MM.1S (cell line): ENCODE data around the gene SEPTIN1.

Experiments used
- DNase-seq: peaks from one replicate; pipeline ENCODE4 v3.0.0-alpha.2; 2015
- H2AFZ ChIP-seq: fragments of 300-600 bp; sonication (generic); 2 replicates; pipeline ENCODE4 v1.6.0; 2016; ENCODE audit warnings: antibody characterized with exemption, low read length
- H3F3A ChIP-seq: fragments of 300-600 bp; sonication (generic); 2 replicates; pipeline ENCODE4 v1.6.1; 2016; ENCODE audit warnings: mild to moderate bottlenecking, antibody characterized with exemption, low read length, moderate library complexity, mixed read lengths; ENCODE audit not compliant: insufficient read depth
- H3K27ac ChIP-seq: fragments of 300-600 bp; sonication (generic); 2 replicates; pipeline ENCODE4 v1.5.1; 2016; ENCODE audit warnings: mild to moderate bottlenecking, low read length
- H3K27me3 ChIP-seq: fragments of 300-600 bp; sonication (generic); replicated peaks from 2 replicates; pipeline ENCODE4 v1.6.0; 2016; ENCODE audit warnings: low read length; ENCODE audit not compliant: insufficient read depth
- H3K36me3 ChIP-seq: fragments of 300-600 bp; sonication (generic); replicated peaks from 2 replicates; pipeline ENCODE4 v1.6.1; 2016; ENCODE audit warnings: mild to moderate bottlenecking, low read length, mixed read lengths; ENCODE audit not compliant: insufficient read depth
- H3K4me1 ChIP-seq: fragments of 300-600 bp; sonication (generic); 2 replicates; pipeline ENCODE4 v1.6.1; 2016; ENCODE audit warnings: low read length, mixed read lengths
- H3K4me2 ChIP-seq: fragments of 300-600 bp; sonication (generic); 2 replicates; pipeline ENCODE4 v1.6.0; 2016; ENCODE audit warnings: low read depth, low read length
- H3K4me3 ChIP-seq: fragments of 300-600 bp; sonication (generic); 2 replicates; pipeline ENCODE4 v1.5.1; 2016; ENCODE audit warnings: low read length, mixed read lengths
- H3K79me2 ChIP-seq: fragments of 300-600 bp; sonication (generic); 2 replicates; pipeline ENCODE4 v1.6.1; 2016; ENCODE audit warnings: mixed run types, low read length, mixed read lengths
- H3K9ac ChIP-seq: fragments of 300-600 bp; sonication (generic); 2 replicates; pipeline ENCODE4 v1.6.1; 2016; ENCODE audit warnings: low read length, mixed read lengths
- H3K9me2 ChIP-seq: fragments of 300-600 bp; sonication (generic); replicated peaks from 2 replicates; pipeline ENCODE4 v1.6.1; 2016; ENCODE audit warnings: mild to moderate bottlenecking, low read length, mixed read lengths; ENCODE audit not compliant: insufficient read depth
- H3K9me3 ChIP-seq: fragments of 300-600 bp; sonication (generic); replicated peaks from 2 replicates; pipeline ENCODE4 v1.6.1; 2016; ENCODE audit warnings: mild to moderate bottlenecking, low read length, mixed read lengths; ENCODE audit not compliant: insufficient read depth
- H4K20me1 ChIP-seq: fragments of 300-600 bp; sonication (generic); 2 replicates; pipeline ENCODE4 v1.6.1; 2016; ENCODE audit warnings: mild to moderate bottlenecking, low read length, moderate library complexity, mixed read lengths; ENCODE audit not compliant: insufficient read depth
- EZH2 ChIP-seq: fragments of 300-600 bp; sonication (generic); optimal IDR thresholded peaks from 2 replicates; pipeline ENCODE3; 2017; ENCODE audit warnings: low read depth, mild to moderate bottlenecking, antibody characterized with exemption, low read length, mixed read lengths
- EZH2phosphoT487 ChIP-seq: fragments of 300-600 bp; sonication (generic); IDR thresholded peaks from 2 replicates; pipeline ENCODE4 v1.6.1; 2018; ENCODE audit warnings: antibody characterized with exemption, low read length
- TF ChIP-seq, protein P1 (sequence below): fragments of 300-600 bp; sonication (generic); IDR thresholded peaks from 2 replicates; pipeline ENCODE4 v1.5.1; 2016; ENCODE audit warnings: antibody characterized with exemption, low read length, mixed read lengths

The SEPTIN1 gene

DNA sequence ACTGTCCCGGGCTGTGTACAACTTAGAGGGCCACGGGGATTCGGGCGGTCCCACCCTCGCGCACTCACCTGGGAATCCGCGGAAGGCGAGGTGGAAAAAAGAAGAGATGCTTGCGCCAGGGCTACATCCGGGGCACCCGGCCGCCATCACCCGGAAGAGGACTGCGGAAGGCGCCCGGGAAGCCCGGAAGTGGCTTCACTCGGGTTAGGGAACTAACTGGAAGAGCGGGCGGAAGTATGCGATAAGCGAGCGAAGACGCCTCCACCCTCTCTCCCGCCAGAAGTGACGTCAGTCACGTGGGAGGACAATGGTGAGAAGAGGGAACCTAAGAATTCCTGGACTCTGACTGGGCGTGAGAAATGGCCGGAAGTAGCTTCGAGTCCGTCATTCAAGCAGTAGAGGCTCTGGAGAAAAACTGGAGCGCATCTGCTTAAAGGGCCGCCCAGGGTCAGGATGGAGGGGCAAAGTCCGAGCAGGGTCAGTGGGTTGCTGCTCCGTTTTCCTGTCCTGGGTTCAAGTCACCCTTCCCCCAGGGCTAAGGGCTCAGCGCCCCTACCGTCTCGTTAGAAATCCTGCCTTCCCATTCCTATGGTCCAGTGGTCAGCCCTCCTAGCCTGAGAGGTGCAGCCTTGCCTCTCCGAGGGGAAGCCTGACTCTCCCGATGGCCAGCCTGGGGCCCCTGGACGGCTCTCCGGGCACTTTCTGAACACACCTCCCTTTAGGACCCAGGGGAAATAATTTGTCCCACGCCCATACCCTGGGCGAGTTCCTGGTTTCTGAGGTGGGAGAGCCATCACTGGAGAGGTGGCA, 27.0 kb downstream of the SEPTIN1 start, which contains the start of gene CD2BP2:
Gene CD2BP2 (minus strand): TSS at position 165 of the 810 bp plus-strand sequence. CDS start 627 bp downstream, outside the sequence.
- Histone ChIP-seq H2AFZ (peak within 1 kb of the TSS; percentile 83), H3K79me2 (peaks cover 55% of the 10 kb centered on the region), H3K27ac (peak within 1 kb of the TSS; percentile 64), H3K9me3 (no peaks in the 10 kb centered on the region), H3K9ac (peak within 1 kb of the TSS; percentile 93), H4K20me1 (no peaks in the 10 kb centered on the region), H3K9me2 (no peaks in the 10 kb centered on the region), H3K27me3 (no peaks in the 10 kb centered on the region), H3F3A (peaks cover 9% of the 10 kb centered on the region), H3K36me3 (peaks cover 2% of the 10 kb centered on the region; the same call in 1 of the 2 replicates), H3K4me2 (peak within 1 kb of the TSS; percentile 97), H3K4me3 (peak within 1 kb of the TSS; percentile 87), H3K4me1 (peaks cover 23% of the 10 kb centered on the region)
- DNase-seq = peak; percentile 98
- TF ChIP-seq EZH2phosphoT487 (no peak), EZH2 (no peak)
- TF ChIP-seq, protein P1, sequence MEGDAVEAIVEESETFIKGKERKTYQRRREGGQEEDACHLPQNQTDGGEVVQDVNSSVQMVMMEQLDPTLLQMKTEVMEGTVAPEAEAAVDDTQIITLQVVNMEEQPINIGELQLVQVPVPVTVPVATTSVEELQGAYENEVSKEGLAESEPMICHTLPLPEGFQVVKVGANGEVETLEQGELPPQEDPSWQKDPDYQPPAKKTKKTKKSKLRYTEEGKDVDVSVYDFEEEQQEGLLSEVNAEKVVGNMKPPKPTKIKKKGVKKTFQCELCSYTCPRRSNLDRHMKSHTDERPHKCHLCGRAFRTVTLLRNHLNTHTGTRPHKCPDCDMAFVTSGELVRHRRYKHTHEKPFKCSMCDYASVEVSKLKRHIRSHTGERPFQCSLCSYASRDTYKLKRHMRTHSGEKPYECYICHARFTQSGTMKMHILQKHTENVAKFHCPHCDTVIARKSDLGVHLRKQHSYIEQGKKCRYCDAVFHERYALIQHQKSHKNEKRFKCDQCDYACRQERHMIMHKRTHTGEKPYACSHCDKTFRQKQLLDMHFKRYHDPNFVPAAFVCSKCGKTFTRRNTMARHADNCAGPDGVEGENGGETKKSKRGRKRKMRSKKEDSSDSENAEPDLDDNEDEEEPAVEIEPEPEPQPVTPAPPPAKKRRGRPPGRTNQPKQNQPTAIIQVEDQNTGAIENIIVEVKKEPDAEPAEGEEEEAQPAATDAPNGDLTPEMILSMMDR = no peak

DNA sequence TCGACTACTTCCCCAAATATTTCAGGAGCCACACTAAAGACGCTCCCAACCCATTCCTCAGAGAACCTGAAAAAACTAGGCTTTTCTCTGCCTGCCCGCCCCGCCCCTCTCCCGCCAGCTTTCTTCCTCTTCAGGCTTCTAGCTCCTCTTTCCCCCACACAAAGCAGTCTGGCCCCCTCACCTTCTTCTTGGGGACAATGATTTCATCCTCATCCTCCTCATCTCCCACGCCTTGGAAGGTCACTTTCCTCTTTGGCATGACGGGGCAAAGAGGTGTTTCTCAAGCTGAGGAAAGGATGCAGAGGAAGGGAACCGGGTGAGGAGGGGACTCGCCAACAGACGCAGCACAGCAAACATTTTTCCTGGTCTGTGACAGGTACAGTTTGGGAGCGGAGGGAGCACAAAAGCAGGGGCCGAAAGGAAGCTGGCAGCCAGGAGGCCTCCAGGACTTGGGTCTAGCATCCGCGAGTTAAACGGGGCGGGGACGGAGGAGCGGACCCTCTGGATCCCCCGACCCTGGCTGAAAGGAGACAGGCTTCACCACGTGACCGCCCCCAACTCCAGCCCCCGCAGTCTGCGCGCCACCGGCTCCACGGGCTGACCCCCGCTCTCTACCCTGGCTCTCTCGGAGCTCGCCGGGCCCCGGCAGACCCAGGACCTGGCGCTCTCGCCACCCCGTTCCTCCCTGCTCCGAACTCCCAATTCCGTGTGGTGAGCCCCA, 27.8 kb downstream of the SEPTIN1 start:
- H3K4me1 ChIP-seq = peaks cover 23% of the 10 kb centered on the region
- peak overlapping the region; percentile 87 for H3K4me3 ChIP-seq
- peak overlapping the region; percentile 83 for H2AFZ ChIP-seq
- DNase-seq = no peak
- peaks cover 2% of the 10 kb centered on the region; the same call in 1 of the 2 replicates for H3K36me3 ChIP-seq
- peaks cover 47% of the 10 kb centered on the region for H3K79me2 ChIP-seq
- TF ChIP-seq, protein P1 = no peak
- TF ChIP-seq EZH2phosphoT487 (no peak), EZH2 (no peak)
- H3F3A ChIP-seq = peaks cover 9% of the 10 kb centered on the region
- peak overlapping the region; percentile 77 for H3K4me2 ChIP-seq
- no peaks in the 10 kb centered on the region for H3K27me3 ChIP-seq
- no peaks in the 10 kb centered on the region for H4K20me1 ChIP-seq
- no peaks in the 10 kb centered on the region for H3K9me2 ChIP-seq
- peak overlapping the region; percentile 93 for H3K9ac ChIP-seq
- H3K27ac ChIP-seq = peak overlapping the region; percentile 64; the same call in 1 of the 2 replicates
- no peaks in the 10 kb centered on the region for H3K9me3 ChIP-seq

DNA sequence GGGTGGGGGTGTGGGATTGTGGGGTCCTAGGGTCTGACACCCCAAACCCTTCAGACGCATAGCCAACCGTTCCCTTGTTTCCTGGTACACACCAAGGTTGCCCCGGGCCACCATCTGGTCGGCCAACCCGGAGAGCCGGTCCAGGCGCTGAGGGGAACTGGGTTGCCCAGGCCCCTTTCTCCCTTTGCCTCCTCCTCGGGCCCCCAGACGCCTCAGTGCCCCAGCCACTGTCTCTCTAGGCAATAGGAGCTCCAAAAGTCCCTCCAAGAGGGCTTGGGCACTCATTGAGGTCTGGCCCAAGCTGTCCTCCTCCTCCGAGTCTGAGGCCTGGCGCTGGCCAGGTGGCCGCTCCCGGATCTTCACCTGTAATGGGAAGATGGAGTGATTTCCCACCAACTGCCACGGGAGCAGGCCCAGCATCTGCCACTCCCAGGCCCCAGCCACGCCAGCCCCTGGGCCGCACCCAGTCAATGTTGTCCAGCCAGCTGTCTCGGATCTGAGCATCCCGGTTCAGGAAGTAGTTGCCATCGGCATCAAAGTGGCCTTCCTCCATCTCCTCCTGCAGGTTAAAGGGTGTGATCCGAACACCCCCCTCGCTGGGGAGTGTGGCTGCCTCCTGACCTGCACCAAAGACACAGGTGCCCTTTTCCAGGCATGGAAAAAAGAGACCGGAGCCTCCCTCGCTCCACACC, 28.8 kb downstream of the SEPTIN1 start:
- H3K79me2 ChIP-seq = peaks cover 45% of the 10 kb centered on the region
- H3F3A ChIP-seq = peaks cover 9% of the 10 kb centered on the region
- no peaks in the 10 kb centered on the region for H3K9me2 ChIP-seq
- no peak overlapping the region for H2AFZ ChIP-seq
- H3K9ac ChIP-seq = peak overlapping the region; percentile 93; the same call in 1 of the 2 replicates
- no peak overlapping the region for H3K27ac ChIP-seq
- no peaks in the 10 kb centered on the region for H4K20me1 ChIP-seq
- DNase-seq = no peak
- H3K4me3 ChIP-seq = peak overlapping the region; percentile 87
- no peak for TF ChIP-seq EZH2
- no peak for TF ChIP-seq EZH2phosphoT487
- TF ChIP-seq, protein P1 = no peak
- H3K4me2 ChIP-seq = peak overlapping the region; percentile 77
- no peaks in the 10 kb centered on the region for H3K27me3 ChIP-seq
- H3K9me3 ChIP-seq = no peaks in the 10 kb centered on the region
- peaks cover 2% of the 10 kb centered on the region; the same call in 1 of the 2 replicates for H3K36me3 ChIP-seq
- peaks cover 23% of the 10 kb centered on the region for H3K4me1 ChIP-seq
